Measurements from ENCODE around the gene EFCC1. TPM values are rescaled to one million over a fixed set of nuclear protein-coding genes. Genes with fewer than 3 reads are reported as not detected.

The EFCC1 gene
- total and polyA plus RNA-seq, 2 of the 13 experiments (the other 11 are each of a cell fraction or from before 2014, with no cell fraction given), result not detected

GRCh38 chr3:129019266-129019665 lies 18.2 kb downstream of the EFCC1 start:
- no peak for DNase-seq (ENCODE audit: low spot score)
- Histone ChIP-seq H3K27me3 (ENCODE audit: control insufficient read depth in 1 of 2, insufficient read depth in 2 of 2, low read length in 2 of 2) (peaks cover 2 to 42% of the 10 kb centered on the region in 2 experiments; a peak in 4 of 5 replicates), H2AFZ (ENCODE audit: low read length) (no peak overlapping the region), H3K4me1 (ENCODE audit: insufficient read depth, low read length) (peaks cover 28% of the 10 kb centered on the region), H3K27ac (ENCODE audit: extremely low read length, insufficient read depth, low read length) (no peak overlapping the region), H3K4me3 (replicated peaks in 1 of 3; ENCODE audit: insufficient read depth in 1 of 3, low read depth in 2 of 3, low read length in 3 of 3) (no peak overlapping the region), H3K79me2 (ENCODE audit: insufficient read depth, low read length) (no peaks in the 10 kb centered on the region), H3K9me3 (ENCODE audit: low read length) (no peaks in the 10 kb centered on the region), H3K36me3 (replicated peaks in 1 of 2; ENCODE audit: control insufficient read depth in 1 of 2, insufficient read depth in 2 of 2, low read length in 2 of 2) (no peaks in the 10 kb centered on the region), H3K4me2 (ENCODE audit: low read depth, low read length) (no peak overlapping the region), H4K20me1 (ENCODE audit: insufficient read depth, low read length) (no peaks in the 10 kb centered on the region), H3K9ac (ENCODE audit: insufficient read depth, low read depth, low read length) (no peak overlapping the region)
- BruUV-seq (replicated peaks), result no TSS peak
- intact Hi-C loops (cut with micrococcal nuclease; ENCODE audit: unreplicated experiment) (no loop called here), in situ Hi-C loops (cut with HindIII; ENCODE audit: extremely low pct_ligation_motif_present, low pct_unique_long_range_greater_than_20kb) (no loop called here)
- ATAC-seq, result no peak
- ChIA-PET CTCF (ENCODE audit: low intra/inter-chr PET ratio, low total read pairs) (no interaction called here), POLR2A (no interaction called here)
- TF ChIP-seq NFE2 (CRISPR knock-in tag; IDR thresholded peaks at IDR 0.05), result no peak
- no peak for TF ChIP-seq HOXD1 (CRISPR knock-in tag; IDR thresholded peaks at IDR 0.05)
- TF ChIP-seq, protein P1, sequence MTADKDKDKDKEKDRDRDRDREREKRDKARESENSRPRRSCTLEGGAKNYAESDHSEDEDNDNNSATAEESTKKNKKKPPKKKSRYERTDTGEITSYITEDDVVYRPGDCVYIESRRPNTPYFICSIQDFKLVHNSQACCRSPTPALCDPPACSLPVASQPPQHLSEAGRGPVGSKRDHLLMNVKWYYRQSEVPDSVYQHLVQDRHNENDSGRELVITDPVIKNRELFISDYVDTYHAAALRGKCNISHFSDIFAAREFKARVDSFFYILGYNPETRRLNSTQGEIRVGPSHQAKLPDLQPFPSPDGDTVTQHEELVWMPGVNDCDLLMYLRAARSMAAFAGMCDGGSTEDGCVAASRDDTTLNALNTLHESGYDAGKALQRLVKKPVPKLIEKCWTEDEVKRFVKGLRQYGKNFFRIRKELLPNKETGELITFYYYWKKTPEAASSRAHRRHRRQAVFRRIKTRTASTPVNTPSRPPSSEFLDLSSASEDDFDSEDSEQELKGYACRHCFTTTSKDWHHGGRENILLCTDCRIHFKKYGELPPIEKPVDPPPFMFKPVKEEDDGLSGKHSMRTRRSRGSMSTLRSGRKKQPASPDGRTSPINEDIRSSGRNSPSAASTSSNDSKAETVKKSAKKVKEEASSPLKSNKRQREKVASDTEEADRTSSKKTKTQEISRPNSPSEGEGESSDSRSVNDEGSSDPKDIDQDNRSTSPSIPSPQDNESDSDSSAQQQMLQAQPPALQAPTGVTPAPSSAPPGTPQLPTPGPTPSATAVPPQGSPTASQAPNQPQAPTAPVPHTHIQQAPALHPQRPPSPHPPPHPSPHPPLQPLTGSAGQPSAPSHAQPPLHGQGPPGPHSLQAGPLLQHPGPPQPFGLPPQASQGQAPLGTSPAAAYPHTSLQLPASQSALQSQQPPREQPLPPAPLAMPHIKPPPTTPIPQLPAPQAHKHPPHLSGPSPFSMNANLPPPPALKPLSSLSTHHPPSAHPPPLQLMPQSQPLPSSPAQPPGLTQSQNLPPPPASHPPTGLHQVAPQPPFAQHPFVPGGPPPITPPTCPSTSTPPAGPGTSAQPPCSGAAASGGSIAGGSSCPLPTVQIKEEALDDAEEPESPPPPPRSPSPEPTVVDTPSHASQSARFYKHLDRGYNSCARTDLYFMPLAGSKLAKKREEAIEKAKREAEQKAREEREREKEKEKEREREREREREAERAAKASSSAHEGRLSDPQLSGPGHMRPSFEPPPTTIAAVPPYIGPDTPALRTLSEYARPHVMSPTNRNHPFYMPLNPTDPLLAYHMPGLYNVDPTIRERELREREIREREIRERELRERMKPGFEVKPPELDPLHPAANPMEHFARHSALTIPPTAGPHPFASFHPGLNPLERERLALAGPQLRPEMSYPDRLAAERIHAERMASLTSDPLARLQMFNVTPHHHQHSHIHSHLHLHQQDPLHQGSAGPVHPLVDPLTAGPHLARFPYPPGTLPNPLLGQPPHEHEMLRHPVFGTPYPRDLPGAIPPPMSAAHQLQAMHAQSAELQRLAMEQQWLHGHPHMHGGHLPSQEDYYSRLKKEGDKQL (CRISPR knock-in tag; IDR thresholded peaks at IDR 0.05; ENCODE audit: low read depth), result no peak
- no peak for TF ChIP-seq ZNF740 (CRISPR knock-in tag; IDR thresholded peaks at IDR 0.05)
- TF ChIP-seq ZNF879 (CRISPR knock-in tag; IDR thresholded peaks at IDR 0.05), result no peak
- TF ChIP-seq RFX3 (CRISPR knock-in tag; IDR thresholded peaks at IDR 0.05), result no peak
- TF ChIP-seq MBD4 (IDR thresholded peaks at IDR 0.05; ENCODE audit: borderline replicate concordance, low read length), result no peak
- TF ChIP-seq ZNF674 (CRISPR knock-in tag; IDR thresholded peaks at IDR 0.05; ENCODE audit: low read depth), result no peak
- no peak for FAIRE-seq
- 10% methylated on average over 3 of the region's 3 CpGs for WGBS (ENCODE audit: low lambda C conversion rate)

Data from HepG2 (cell line).